ENCODE data around the gene ARPC5.

DNA sequence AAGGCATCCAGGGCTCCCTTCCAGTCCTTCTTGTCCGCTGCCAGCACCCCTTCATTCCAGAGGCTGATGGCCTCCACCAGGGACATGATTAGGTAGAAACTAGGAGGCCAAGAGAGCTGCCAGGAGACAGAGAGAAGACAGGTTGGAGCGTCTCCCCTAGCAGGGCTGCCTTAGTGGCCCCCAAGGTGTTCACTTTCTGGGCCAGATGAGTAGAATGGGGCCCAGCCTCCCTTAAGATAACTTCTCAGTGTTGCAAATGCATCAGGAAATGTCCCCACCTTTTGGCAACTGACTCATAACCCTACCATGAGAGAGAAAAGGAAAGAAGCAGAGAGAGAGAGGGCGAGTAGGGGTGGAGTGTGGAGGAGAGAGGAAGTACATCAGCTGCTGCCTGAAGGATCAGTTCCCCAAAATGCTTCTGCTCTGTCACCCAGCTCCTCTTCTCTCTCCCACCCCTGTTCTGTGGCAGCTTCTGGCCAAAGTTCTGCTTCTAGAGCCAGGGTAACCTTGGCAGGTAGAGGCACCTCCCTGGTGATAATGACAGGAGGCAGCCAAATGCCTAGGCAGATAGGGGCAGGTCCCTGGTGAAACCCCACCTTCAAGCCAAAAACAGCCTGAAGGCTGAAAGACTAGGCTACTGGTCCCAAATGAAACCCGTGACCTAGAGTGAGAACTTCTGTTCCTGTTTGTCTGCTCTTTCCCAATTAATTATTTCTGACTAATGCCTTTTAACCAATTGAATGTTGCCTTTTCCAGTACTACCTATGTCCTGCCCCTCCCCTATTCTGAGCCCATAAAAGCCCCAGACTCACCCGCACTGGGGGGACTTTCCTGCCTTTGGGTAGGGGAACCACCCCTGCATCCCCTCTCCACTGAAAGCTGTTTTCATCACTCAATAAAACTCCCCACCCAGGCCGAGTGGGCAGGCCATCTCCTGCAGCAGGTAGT is 45.1 kb downstream of the ARPC5 start, which contains the start of gene NCF2:
- TF ChIP-seq, protein P1, sequence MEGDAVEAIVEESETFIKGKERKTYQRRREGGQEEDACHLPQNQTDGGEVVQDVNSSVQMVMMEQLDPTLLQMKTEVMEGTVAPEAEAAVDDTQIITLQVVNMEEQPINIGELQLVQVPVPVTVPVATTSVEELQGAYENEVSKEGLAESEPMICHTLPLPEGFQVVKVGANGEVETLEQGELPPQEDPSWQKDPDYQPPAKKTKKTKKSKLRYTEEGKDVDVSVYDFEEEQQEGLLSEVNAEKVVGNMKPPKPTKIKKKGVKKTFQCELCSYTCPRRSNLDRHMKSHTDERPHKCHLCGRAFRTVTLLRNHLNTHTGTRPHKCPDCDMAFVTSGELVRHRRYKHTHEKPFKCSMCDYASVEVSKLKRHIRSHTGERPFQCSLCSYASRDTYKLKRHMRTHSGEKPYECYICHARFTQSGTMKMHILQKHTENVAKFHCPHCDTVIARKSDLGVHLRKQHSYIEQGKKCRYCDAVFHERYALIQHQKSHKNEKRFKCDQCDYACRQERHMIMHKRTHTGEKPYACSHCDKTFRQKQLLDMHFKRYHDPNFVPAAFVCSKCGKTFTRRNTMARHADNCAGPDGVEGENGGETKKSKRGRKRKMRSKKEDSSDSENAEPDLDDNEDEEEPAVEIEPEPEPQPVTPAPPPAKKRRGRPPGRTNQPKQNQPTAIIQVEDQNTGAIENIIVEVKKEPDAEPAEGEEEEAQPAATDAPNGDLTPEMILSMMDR (IDR thresholded peaks at IDR 0.05; ENCODE audit: poor library complexity) = no peak
- TF ChIP-seq EZH2 (IDR thresholded peaks at IDR 0.05; ENCODE audit: borderline replicate concordance) (no peak), EZH2phosphoT487 (IDR thresholded peaks at IDR 0.05; ENCODE audit: low read depth, severe bottlenecking, unreplicated experiment) (no peak)

Data from hepatocyte (in vitro differentiated cells).